Measurements from ENCODE around the gene FNIP1.

GRCh38 chr5:131647048-131647769 lies 149.6 kb downstream of the FNIP1 start:
- TF ChIP-seq CTCF (conservative IDR thresholded peaks at IDR 0.05; ENCODE audit: low read length) (no peak), EZH2phosphoT487 (IDR thresholded peaks at IDR 0.05; ENCODE audit: borderline replicate concordance) (no peak)

Measured in Loucy (cell line).